GM04503 (cell line): ENCODE results near the gene RTP3.
A peak's percentile ranks its signal among the peaks of the same experiment; 100 is the strongest.
"Not testable (repeated sequence)": the region's sequence is repeated elsewhere in the genome, so short reads cannot be mapped to it uniquely, and the experiment has no call there.

Experiments used
- DNase-seq: peaks from one replicate; pipeline ENCODE4 v3.0.0-alpha.2; 2012; ENCODE audit warnings: low read depth

Gene RTP3

GRCh38 chr3:46491089-46492070 is 6.4 kb upstream of the RTP3 start:
- DNase-seq, result no peak

- no peak for DNase-seq
These were observed 4.8 kb upstream of the RTP3 start for GRCh38 chr3:46492890-46493547.

- DNase-seq, result not testable (repeated sequence)
These were observed 3.3 kb upstream of the RTP3 start for GRCh38 chr3:46494491-46494890.

- peak; percentile 80 for DNase-seq
These were observed 1.8 kb upstream of the RTP3 start for GRCh38 chr3:46495901-46496456.

- no peak for DNase-seq
These were observed 825 bp upstream of the RTP3 start for GRCh38 chr3:46496746-46497555.

- DNase-seq, result no peak
These were observed 1.2 kb downstream of the RTP3 start for GRCh38 chr3:46498916-46499519.

GRCh38 chr3:46500656-46501635 is 3.2 kb downstream of the RTP3 start:
- DNase-seq, result peak; percentile 65

- no peak for DNase-seq
These were observed 3.9 kb downstream of the RTP3 start for GRCh38 chr3:46501702-46502101.

GRCh38 chr3:46503200-46503874 is 5.6 kb downstream of the RTP3 start:
- DNase-seq, result no peak

- DNase-seq, result no peak
These were observed 7.0 kb downstream of the RTP3 start for GRCh38 chr3:46504789-46505188.

GRCh38 chr3:46505953-46506352 is 8.2 kb downstream of the RTP3 start:
- no peak for DNase-seq

- DNase-seq, result no peak
These were observed 8.8 kb downstream of the RTP3 start for GRCh38 chr3:46506526-46506925.

- DNase-seq, result no peak
These were observed 11.2 kb downstream of the RTP3 start for GRCh38 chr3:46508850-46509591.

GRCh38 chr3:46509661-46510187 is 11.9 kb downstream of the RTP3 start:
- DNase-seq, result no peak

- no peak for DNase-seq
These were observed 14.5 kb downstream of the RTP3 start for GRCh38 chr3:46512191-46512749.

- DNase-seq, result no peak
These were observed 18.7 kb downstream of the RTP3 start for GRCh38 chr3:46516521-46516920.

GRCh38 chr3:46517016-46517783 is 19.4 kb downstream of the RTP3 start:
- peak; percentile 43 for DNase-seq

GRCh38 chr3:46517784-46518181 is 20.0 kb downstream of the RTP3 start:
- no peak for DNase-seq
